SK-N-SH (cell line): ENCODE measurements around the gene FEM1B. TPM values are rescaled to one million over a fixed set of nuclear protein-coding genes. Genes with fewer than 3 reads are reported as not detected.

Experiments used
- CTCF ChIA-PET: fragments of 300-600, 350-600 bp; formaldehyde crosslinking; extraction: SDS; loops from one replicate; lab custom pipeline; 2021; lab: Yijun Ruan, JAX
- POLR2A ChIA-PET: fragments of 350-600 bp; sonication (Branson Sonifier 250); formaldehyde crosslinking; extraction: SDS; loops from one replicate; lab custom pipeline; 2020; ENCODE audit warnings: antibody characterized with exemption, inconsistent platforms; lab: Yijun Ruan, JAX
- DNase-seq: peaks from one replicate; pipeline ENCODE4 v3.0.0; 2012
- H2AFZ ChIP-seq: fragments of 200-600 bp; sonication (generic); 2 replicates; pipeline ENCODE4 v1.8.1; 2016; ENCODE audit warnings: antibody characterized with exemption, mild to moderate bottlenecking, low read depth
- H3F3A ChIP-seq: fragments of 200-600 bp; sonication (generic); replicated peaks from 2 replicates; pipeline ENCODE3; 2016; ENCODE audit warnings: antibody characterized with exemption, mild to moderate bottlenecking; ENCODE audit not compliant: insufficient read depth
- H3K27ac ChIP-seq, 2 experiments: fragments of 200-500 bp in 1 of 2; fragments of 200-600 bp in 1 of 2; sonication (Bioruptor generic) in 1 of 2; sonication (generic), shearing (Covaris generic) in 1 of 2; 2 replicates each; pipeline versions ENCODE4 v1.5.1 to v1.6.1; 2014 to 2016; ENCODE audit warnings: low read depth in 2 of 2, inconsistent platforms in 1 of 2, low read length in 1 of 2, mild to moderate bottlenecking in 1 of 2, mixed read lengths in 1 of 2
- H3K27me3 ChIP-seq: fragments of 200-600 bp; sonication (generic), shearing (Covaris generic); 2 replicates; pipeline ENCODE4 v1.6.1; 2016; ENCODE audit warnings: mixed run types; ENCODE audit not compliant: insufficient read depth
- H3K36me3 ChIP-seq, 2 experiments: fragments of 200-500 bp in 1 of 2; fragments of 200-600 bp in 1 of 2; sonication (Bioruptor generic) in 1 of 2; sonication (generic) in 1 of 2; replicated peaks in 1 of 2; 2 replicates each; pipeline versions ENCODE3 to v1.5.1; 2014 to 2016; ENCODE audit warnings: low read length in 1 of 2, mild to moderate bottlenecking in 1 of 2; ENCODE audit not compliant: insufficient read depth in 2 of 2, control insufficient read depth in 1 of 2
- H3K4me1 ChIP-seq, 2 experiments: fragments of 200-500 bp in 1 of 2; fragments of 200-600 bp in 1 of 2; sonication (Bioruptor generic) in 1 of 2; sonication (generic), shearing (Covaris generic) in 1 of 2; 2 replicates each; pipeline versions ENCODE4 v1.5.1 to v1.6.1; 2014 to 2016; ENCODE audit warnings: low read depth in 1 of 2, low read length in 1 of 2, mixed run types in 1 of 2; ENCODE audit not compliant: insufficient read depth in 2 of 2, control insufficient read depth in 1 of 2
- H3K4me2 ChIP-seq: fragments of 200-600 bp; sonication (generic), shearing (Covaris generic); 2 replicates; pipeline ENCODE4 v1.6.1; 2017; ENCODE audit warnings: mixed run types
- H3K4me3 ChIP-seq, 2 experiments: fragments of 200-500 bp in 1 of 2; fragments of 200-600 bp in 1 of 2; sonication (Bioruptor generic) in 1 of 2; sonication (generic), shearing (Covaris generic) in 1 of 2; 2 replicates each; pipeline versions ENCODE4 v1.5.1 to v1.8.1; 2014 to 2016; ENCODE audit warnings: low read depth in 2 of 2, inconsistent platforms in 1 of 2, low read length in 1 of 2, mild to moderate bottlenecking in 1 of 2, mixed read lengths in 1 of 2, moderate library complexity in 1 of 2
- H3K79me2 ChIP-seq: fragments of 200-600 bp; sonication (generic); 2 replicates; pipeline ENCODE4 v1.8.1; 2017; ENCODE audit warnings: mild to moderate bottlenecking; ENCODE audit not compliant: insufficient read depth
- H3K9ac ChIP-seq: fragments of 200-600 bp; sonication (generic); 2 replicates; pipeline ENCODE4 v1.6.1; 2017; ENCODE audit warnings: mixed run types
- H3K9me2 ChIP-seq: fragments of 200-600 bp; sonication (generic); 2 replicates; pipeline ENCODE4 v1.6.1; 2017; ENCODE audit warnings: mixed run types
- H3K9me3 ChIP-seq: fragments of 200-600 bp; sonication (generic); 2 replicates; pipeline ENCODE4 v1.6.1; 2017; ENCODE audit warnings: mixed run types, mild to moderate bottlenecking, moderate library complexity
- H4K20me1 ChIP-seq: fragments of 200-600 bp; sonication (generic); 2 replicates; pipeline ENCODE4 v1.6.1; 2017; ENCODE audit warnings: mild to moderate bottlenecking, mixed run types; ENCODE audit not compliant: insufficient read depth
- CHD2 ChIP-seq: fragments of 150-350 bp; IDR thresholded peaks from 2 replicates; pipeline ENCODE4 v1.6.1; 2018; ENCODE audit warnings: low read length; ENCODE audit not compliant: partially characterized antibody
- ELF1 ChIP-seq: IDR thresholded peaks from 2 replicates; pipeline ENCODE4 v1.4.0; 2012
- FOSL2 ChIP-seq: IDR thresholded peaks from 2 replicates; pipeline ENCODE4 v1.4.0; 2012; ENCODE audit warnings: low read depth, mild to moderate bottlenecking, moderate library complexity, borderline replicate concordance
- FOXJ3 ChIP-seq: sonication (generic); formaldehyde crosslinking; IDR thresholded peaks from 2 replicates; pipeline ENCODE4 v1.5.1; 2020; ENCODE audit warnings: mild to moderate bottlenecking, missing genetic modification reagents
- FOXM1 ChIP-seq: IDR thresholded peaks from 2 replicates; pipeline ENCODE4 v1.4.0; 2012; ENCODE audit warnings: low read depth, mild to moderate bottlenecking
- PBX3 ChIP-seq: IDR thresholded peaks from 2 replicates; pipeline ENCODE4; 2012
- REST ChIP-seq: IDR thresholded peaks from 2 replicates; pipeline ENCODE4 v1.6.1; 2012; ENCODE audit warnings: mild to moderate bottlenecking, low read depth, low read length, moderate library complexity
- RFX5 ChIP-seq: IDR thresholded peaks from 2 replicates; pipeline ENCODE4 v1.6.1; 2012; ENCODE audit warnings: mild to moderate bottlenecking, improper control_type of control experiment, low read length
- RXRA ChIP-seq: IDR thresholded peaks from 2 replicates; pipeline ENCODE4 v1.4.0; 2012; ENCODE audit warnings: low read depth, mild to moderate bottlenecking, borderline replicate concordance
- SMC3 ChIP-seq: IDR thresholded peaks from 2 replicates; pipeline ENCODE4 v1.6.1; 2012; ENCODE audit warnings: low read depth, low read length, improper control_type of control experiment
- TEAD4 ChIP-seq: IDR thresholded peaks from 2 replicates; pipeline ENCODE4 v1.4.0; 2012; ENCODE audit warnings: mild to moderate bottlenecking, borderline replicate concordance; ENCODE audit not compliant: insufficient read depth
- YY1 ChIP-seq: IDR thresholded peaks from 2 replicates; pipeline ENCODE4 v1.4.0; 2012; ENCODE audit warnings: low read depth, mild to moderate bottlenecking
- WGBS: methylation state at CpG from one replicate; pipeline ENCODE4 v1.1.6; 2017; ENCODE audit warnings: low lambda C conversion rate; 5-methylcytosine and 5-hydroxymethylcytosine counted together
- polyA plus RNA-seq, 3 experiments: library from polyadenylated mRNA; depleted of rRNA; stranded (reverse); fragments of >200 nt; gene quantifications; 2 replicates each; pipeline ENCODE4 v1.2.3, GENCODE V29; 2012
- TF ChIP-seq, protein P1 (sequence below): fragments of 150-350 bp; IDR thresholded peaks from 2 replicates; pipeline ENCODE4 v1.6.1; 2016; ENCODE audit warnings: mild to moderate bottlenecking, low read depth, low read length
- TF ChIP-seq, protein P2 (sequence below): IDR thresholded peaks from 2 replicates; pipeline ENCODE4 v1.4.0; 2012; ENCODE audit warnings: low read depth

Gene FEM1B
- polyA plus RNA-seq, 1 of the 3 experiments (the other 2 are of a cell fraction), result 14.0 TPM

DNA sequence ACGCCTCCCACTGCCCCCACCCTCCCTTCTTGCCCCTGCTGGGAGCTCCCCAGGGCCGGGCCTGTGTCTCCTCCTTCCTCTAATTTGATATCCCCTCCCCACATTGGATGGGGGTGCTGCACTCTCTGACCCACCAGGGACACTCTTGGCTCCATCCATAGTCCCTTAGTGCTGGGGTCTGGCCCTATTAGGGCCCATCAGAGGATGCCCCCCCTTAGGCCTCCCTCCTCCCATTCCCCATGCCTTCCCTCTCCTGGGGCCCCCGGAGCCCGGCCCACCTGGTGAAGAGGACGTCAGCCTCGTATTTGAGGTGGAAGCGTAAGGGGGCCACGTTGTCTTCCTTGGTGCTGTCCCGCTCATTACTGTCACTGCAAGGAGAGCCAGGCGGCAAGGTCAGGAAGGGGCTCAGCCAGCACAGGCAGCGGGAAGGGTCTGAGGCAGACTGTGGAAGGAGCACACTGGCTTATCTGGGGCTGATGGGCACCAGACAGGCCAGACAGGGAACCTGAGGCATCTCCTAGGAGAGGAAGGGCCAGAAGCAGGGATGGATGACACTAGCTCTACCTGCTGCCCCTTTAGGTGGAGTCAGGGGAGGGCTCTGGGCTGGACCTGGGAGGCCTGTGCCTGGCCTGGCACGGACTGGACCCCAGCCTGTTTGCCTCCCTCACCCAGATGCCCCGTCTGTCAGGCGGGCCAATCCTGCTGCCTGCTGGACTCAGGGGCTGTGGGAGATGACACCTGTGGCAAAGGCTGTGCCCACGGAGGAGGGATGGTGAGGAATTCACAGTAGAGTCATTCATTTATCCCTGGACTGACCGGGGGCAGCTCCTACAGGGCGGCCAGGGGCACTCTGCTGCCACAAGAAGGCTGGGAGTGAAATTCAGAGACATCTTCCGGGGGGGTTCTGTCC lies 36.2 kb downstream of the FEM1B start:
- WGBS, result 89% methylated on average over 10 of the region's 18 CpGs
- Histone ChIP-seq H3K36me3 (no peaks in the 10 kb centered on the region), H3K4me2 (no peak overlapping the region)

More for the DNA sequence above, 36.2 kb downstream of the FEM1B start:
- peaks cover 0 to 9% of the 10 kb centered on the region in 2 experiments; a peak in 1 of 4 replicates for H3K4me1 ChIP-seq
- H3K27ac ChIP-seq, result no peak overlapping the region
- POLR2A ChIA-PET, result no interaction called here
- H3K4me3 ChIP-seq, result no peak overlapping the region
- no peaks in the 10 kb centered on the region for H3F3A ChIP-seq
- peak; percentile 18 for DNase-seq
- no peak for TF ChIP-seq REST
- TF ChIP-seq FOXJ3 (CRISPR knock-in tag), result no peak
- no peak for TF ChIP-seq FOSL2
- no peak for TF ChIP-seq ELF1
- TF ChIP-seq, protein P1, sequence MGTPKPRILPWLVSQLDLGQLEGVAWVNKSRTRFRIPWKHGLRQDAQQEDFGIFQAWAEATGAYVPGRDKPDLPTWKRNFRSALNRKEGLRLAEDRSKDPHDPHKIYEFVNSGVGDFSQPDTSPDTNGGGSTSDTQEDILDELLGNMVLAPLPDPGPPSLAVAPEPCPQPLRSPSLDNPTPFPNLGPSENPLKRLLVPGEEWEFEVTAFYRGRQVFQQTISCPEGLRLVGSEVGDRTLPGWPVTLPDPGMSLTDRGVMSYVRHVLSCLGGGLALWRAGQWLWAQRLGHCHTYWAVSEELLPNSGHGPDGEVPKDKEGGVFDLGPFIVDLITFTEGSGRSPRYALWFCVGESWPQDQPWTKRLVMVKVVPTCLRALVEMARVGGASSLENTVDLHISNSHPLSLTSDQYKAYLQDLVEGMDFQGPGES, result no peak
- TF ChIP-seq SMC3, result no peak
- TF ChIP-seq TEAD4, result no peak
- TF ChIP-seq RXRA, result no peak
- no peak for TF ChIP-seq CHD2
- no peak for TF ChIP-seq YY1
- TF ChIP-seq FOXM1, result no peak
- no peak for TF ChIP-seq RFX5
- TF ChIP-seq, protein P2, sequence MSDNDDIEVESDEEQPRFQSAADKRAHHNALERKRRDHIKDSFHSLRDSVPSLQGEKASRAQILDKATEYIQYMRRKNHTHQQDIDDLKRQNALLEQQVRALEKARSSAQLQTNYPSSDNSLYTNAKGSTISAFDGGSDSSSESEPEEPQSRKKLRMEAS, result no peak
- TF ChIP-seq PBX3, result no peak
- no peaks in the 10 kb centered on the region for H3K9me2 ChIP-seq
- no peaks in the 10 kb centered on the region for H3K79me2 ChIP-seq
- no peaks in the 10 kb centered on the region for H3K27me3 ChIP-seq
- no peaks in the 10 kb centered on the region for H4K20me1 ChIP-seq
- CTCF ChIA-PET, result interaction anchor here (2.7 to 3.2 kb wide), 2 partner anchors 61 kb away, joined by 12 to 15 read pairs; no protein-coding TSS in a partner anchor
- H3K9ac ChIP-seq, result no peak overlapping the region
- H2AFZ ChIP-seq, result no peak overlapping the region
- no peaks in the 10 kb centered on the region for H3K9me3 ChIP-seq
